Activated T-cell treated with anti-CD3 and anti-CD28 coated beads, Interleukin-2, amount 50 U/mL, for 48 hours (primary cell): ENCODE data around the gene C11orf42.

Source experiments
- DNase-seq, 2 experiments: peaks; one replicate each; pipeline ENCODE4 v3.0.0-alpha.2; 2020

Gene C11orf42, protein sequence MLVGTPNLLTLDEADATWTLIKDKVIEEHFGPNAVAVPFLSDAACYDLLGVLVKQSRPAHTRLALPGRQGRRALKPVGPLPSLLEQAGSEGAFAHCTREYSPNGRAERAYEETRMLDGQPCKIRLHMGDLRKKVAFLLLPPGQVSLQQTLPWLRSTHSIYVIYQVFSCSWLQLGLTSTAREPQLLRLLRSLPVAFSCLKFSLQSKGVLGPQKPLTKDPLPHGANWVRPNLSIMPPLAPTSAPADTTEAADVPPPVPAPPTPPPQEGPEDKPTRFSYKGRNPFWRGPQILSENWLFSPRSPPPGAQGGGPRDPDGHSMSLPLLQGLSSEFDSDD

GRCh38 chr11:6205366-6205765 is at the start of gene C11orf42:
C11orf42 (plus strand) TSS chr11:6205557; CDS start chr11:6205616, 59 bp downstream.
- DNase-seq: no peak

GRCh38 chr11:6156628-6157359 is 48.6 kb upstream of the C11orf42 start:
- DNase-seq: no peak

DNA sequence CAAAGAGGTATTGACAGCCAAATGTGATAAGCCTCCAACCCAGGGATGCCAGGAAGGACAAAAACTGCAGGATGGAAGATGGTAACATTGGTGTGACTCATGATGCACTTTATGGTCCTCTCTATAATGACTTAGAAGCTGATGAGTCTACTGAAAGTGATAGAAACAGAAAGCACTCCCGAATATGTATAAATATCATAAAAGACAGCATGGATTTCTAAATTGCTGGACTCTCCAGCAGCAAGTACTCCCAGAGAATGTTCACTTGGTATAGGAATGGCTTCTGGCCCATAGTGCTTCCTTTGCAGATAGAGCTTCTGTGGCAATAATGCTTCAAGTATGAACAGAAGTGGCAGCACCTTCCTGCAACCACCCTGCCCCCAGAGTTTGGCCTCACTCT is 35.1 kb upstream of the C11orf42 start, which contains the start of gene OR52B2:
Gene OR52B2 (minus strand): TSS at position 101 of the 400 bp plus-strand sequence. CDS start 0 bp downstream, at position 101.
- no peak for DNase-seq

DNA sequence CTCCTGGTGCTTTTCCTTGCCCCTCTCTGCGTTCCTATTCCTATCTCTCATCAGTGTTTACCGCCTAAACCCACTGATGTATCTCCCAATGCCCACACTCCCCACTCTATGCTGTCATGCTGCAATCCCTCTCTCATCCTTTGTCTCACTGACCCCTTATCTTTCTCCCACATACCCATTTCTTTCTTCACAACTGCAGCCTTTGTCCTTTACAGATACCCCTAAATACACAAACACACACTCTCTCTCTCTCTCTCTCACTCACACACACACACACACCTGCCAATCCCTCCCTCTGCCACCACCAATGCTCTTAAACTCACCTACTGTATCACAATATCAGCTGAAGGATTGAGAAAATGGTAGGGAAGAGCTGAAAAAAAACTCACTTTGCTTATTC is 29.9 kb upstream of the C11orf42 start:
- no peak for DNase-seq

DNA sequence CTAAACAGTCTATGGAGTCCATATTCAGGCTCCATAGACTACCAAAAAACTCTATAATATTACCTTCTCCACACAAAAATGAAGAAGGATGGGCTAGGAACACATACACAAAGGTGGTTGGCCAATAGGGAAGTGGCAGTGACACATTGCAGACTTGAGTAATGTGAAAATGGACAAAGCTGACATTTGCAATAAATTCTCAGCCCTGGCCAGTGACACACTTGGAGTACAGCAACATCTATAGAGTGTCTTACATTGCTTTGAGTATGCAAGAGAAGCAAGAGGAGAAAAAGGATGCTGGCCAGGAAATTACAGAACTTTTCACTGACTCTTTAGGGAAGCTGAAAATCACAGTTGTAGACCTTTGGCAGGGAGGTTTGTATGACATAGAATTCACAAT is 13.6 kb upstream of the C11orf42 start:
- DNase-seq: no peak

DNA sequence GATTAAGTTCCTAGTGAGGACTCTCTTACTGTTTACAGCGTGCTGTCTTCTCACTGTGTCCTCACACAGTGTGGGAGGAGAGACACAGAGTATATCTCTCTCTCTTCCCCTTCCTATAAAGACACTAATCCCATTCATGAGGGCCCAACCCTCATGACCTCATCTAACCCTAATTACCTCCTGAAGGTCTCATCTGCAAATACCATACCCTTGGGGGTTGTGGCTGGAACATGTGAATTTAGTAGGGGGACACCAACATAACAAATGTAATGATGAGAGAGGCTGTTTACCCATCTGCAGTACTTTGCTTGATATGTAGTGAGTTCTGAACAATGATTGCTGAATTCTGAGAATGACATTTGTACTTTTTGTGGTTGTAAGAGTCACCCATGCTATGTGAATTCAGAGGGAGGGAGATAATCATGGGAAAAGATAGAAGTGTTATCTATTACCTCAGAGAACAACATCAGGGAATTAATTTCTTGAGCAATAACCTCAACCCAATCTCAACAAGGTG is 11.2 kb upstream of the C11orf42 start:
- no peak for DNase-seq

GRCh38 chr11:6196396-6196795 is 9.0 kb upstream of the C11orf42 start:
- DNase-seq: no peak

DNA sequence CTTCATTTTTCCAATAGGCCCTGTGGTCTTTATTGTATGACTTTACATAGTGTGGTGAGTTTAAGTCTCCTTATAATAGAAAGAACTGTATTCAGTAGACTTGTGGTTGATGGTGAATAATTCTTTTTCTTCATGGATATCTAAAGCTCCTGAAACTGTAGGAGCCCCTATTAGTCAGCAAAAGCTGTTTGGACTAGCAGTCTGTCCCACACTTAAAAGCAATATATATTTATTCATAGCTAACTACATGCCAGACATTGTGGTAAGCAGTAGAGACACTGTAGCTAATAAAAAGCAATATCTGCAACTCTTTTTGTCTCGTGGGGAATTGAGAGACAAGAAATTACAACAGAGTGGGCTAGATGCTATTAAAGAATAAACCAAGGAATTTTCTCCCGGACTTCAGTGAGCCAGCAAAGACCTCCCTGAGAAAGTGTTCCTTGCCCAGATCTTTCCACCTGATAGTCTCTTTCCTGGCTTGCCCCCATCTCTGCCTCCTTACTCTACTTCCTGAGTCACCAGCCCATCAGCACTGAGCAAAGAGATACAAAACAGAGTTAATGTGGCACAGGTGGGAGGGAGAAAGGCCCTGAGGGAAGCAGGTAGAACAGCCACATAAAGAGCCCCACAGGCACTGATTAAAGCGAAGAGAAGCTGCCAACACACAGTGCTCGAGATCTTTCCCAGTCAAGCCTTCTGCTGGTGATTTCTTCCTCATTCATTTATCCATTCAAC is 7.7 kb upstream of the C11orf42 start:
- no peak for DNase-seq

GRCh38 chr11:6199174-6199810 is 6.1 kb upstream of the C11orf42 start, which contains the start of gene OR52W1:
OR52W1 (plus strand) TSS chr11:6199224; CDS start chr11:6199224, 0 bp downstream.
- DNase-seq: no peak

DNA sequence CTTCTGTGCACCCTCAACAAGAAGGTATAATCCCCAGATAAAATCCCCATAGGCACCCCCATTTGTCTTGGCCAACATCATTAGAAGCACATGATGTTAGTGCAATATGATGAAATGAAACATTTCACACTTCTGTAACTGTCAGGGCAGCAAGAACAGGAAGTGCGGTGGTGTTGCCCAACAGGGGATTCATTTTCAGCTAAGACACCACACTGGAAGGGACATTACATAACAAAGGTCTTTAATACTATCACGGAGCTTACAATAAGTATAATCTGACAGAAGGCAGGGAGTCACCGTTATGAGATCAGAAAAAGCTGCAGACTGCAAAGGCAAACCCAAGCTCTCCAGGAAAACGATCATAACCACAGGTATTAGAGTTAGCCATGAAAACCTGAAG is 4.4 kb upstream of the C11orf42 start:
- no peak for DNase-seq

GRCh38 chr11:6201481-6201880 is 3.9 kb upstream of the C11orf42 start:
- DNase-seq: no peak

- no peak for DNase-seq
Measured at GRCh38 chr11:6202041-6202440, 3.3 kb upstream of the C11orf42 start.

DNA sequence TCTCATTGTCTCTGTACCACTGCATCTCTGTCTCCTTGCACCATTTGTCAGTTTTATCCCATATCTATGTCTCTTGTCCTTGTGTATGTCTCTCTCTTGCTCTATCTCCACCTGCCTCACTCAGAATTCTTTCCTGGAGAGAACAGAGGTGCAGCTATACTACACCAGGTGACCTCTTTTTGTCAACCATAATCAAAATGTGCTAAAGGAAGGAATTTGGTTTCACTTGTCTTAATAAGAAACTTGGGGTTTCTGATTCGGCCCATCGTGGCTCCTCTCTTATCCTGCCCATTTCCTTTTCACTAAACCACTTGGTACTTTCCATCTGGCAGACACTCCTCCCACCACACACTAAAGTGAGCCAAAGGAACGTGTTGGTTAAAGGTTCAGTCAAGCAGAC is 2.0 kb upstream of the C11orf42 start:
- DNase-seq: no peak

GRCh38 chr11:6204706-6205105 is 651 bp upstream of the C11orf42 start:
- no peak for DNase-seq

GRCh38 chr11:6206456-6207180 is 1.3 kb downstream of the C11orf42 start:
- DNase-seq: no peak

DNA sequence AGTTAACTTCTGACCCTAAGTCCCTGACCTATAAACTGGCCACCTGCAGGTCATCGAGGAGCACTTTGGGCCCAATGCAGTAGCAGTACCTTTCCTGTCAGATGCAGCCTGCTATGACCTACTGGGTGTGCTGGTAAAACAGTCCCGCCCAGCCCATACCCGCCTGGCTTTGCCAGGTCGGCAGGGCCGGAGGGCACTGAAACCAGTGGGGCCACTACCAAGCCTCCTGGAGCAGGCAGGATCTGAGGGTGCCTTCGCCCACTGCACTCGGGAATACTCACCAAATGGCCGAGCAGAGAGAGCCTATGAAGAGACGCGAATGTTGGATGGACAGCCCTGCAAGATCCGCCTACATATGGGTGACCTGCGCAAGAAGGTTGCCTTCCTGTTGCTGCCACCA is 4.4 kb downstream of the C11orf42 start:
- DNase-seq: no peak

DNA sequence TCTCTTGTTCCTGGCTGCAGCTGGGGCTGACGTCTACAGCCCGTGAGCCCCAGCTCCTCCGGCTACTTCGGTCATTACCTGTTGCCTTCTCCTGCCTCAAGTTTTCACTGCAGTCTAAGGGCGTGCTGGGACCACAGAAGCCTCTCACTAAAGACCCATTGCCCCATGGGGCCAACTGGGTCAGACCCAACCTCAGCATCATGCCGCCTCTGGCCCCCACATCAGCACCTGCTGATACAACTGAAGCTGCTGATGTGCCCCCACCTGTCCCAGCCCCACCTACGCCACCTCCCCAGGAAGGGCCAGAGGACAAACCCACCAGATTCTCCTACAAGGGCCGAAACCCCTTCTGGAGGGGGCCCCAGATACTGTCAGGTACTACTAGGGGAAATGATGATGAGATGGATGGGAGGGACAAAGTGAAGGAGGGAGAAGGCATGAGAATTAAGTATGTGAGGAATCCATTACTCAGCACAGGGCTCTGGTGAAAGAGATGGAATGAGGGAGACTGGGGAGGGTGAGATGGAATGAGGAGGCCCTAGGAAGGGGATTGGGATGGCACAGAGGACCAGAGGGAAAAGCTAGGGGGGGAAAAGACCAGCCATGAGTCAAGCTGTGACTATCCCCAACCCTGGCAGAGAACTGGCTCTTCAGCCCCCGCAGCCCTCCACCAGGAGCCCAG is 5.1 kb downstream of the C11orf42 start:
- DNase-seq: no peak

DNA sequence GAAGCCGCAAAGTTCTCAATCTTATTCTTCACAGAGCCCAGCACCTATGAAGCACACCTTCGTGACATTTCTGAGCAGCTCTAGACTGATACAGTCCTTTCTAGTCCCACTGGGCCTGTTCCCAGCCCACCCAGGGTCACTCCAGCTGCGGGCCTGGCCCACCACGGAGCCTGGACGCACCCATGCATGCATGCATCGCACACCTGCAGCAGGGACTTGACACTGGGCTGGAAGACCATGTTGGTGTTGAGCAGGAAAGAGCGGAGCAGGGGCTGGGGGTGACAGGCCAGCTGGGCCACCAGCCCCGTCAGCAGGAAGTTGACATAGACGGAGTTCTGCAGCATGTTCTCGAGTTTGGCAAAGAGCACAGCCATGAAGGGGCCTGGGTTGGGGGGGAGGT is 9.2 kb downstream of the C11orf42 start:
- DNase-seq: no peak

DNA sequence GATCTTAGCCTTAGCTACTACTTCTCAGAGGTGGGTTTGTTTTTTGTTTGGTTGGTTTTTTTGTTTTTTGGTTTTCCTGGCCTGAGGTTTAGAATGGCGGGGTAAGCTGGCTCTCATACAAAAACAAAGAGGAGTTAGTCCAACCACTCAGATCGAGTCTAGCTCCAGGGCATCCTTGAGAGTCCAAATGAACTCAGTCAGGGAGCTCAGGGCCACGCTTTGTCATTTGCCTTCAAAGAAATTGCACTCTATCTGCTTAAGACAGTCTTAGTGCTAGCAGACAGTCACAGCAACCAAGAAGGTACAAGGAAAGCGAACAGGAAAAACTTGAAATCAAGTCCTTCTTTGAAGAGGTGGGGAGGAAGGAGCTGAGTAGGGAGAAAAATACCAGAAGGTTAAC is 11.1 kb downstream of the C11orf42 start:
- no peak for DNase-seq

DNA sequence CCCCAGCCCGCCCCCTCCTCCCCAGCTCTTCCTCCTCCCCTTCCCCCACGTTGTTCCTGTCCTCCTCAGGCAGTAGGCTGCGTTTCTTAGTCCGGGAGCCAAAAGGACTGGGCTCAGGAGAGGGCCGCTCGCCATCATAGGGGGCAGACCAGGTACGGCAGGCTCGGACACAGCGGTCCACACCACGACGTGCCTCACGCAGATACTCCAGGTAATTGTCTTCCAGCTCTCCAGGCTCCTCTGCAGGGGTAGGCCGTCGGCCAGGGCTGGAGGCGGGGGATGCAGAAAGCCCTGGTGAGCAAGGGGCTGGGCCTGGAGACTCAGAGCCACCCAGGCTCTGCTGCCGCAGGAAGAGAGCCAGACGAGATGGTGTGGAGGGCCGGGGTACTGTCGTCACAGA is 12.4 kb downstream of the C11orf42 start:
- no peak for DNase-seq

- DNase-seq: no peak
Measured at GRCh38 chr11:6219359-6219758, 14.0 kb downstream of the C11orf42 start.
